ENCODE measurements around the gene SEMA3C. TPM values are rescaled to one million over a fixed set of nuclear protein-coding genes. Genes with fewer than 3 reads are reported as not detected.

Gene SEMA3C
- total and polyA plus RNA-seq, 2 experiments from 2014 or later = 34.8 to 134 TPM

DNA sequence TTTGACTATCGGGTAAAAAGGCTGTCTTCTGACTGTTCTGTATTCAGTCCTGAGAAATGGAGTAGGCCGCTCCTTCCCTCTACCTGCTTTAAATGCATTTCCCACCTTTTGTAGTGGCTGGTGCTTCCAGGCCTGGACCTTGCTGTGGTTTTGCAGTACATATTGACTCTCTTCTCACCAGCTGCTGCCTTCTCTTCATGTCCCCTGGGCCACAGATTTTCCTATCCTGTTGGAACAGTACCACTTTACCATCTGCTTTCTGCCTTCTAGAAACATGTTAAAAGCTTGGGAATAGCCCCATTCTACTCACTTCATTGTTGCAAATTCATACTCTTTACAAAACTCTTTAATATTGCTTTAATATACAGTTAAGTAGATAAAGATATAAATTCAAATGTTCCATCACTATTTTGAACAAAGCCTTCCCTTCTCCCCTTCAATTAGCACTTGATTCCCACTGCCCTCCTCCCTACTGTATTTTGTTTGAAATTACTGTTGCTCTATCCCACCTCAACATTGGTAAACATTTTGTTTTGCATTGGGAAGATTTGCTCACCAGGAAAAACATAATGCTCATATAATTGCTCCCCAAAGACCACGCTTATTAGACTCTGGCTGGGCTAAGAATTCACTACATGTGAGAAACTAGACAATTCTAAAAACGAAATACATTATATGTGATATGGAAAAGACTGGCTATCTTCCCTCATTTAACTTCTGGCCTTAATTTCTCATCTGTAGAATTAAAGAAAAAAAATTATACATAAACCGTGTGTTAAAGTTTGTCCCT, 17.3 kb upstream of the SEMA3C start:
- H3K4me2 ChIP-seq = no peak overlapping the region
- TF ChIP-seq, protein P1, sequence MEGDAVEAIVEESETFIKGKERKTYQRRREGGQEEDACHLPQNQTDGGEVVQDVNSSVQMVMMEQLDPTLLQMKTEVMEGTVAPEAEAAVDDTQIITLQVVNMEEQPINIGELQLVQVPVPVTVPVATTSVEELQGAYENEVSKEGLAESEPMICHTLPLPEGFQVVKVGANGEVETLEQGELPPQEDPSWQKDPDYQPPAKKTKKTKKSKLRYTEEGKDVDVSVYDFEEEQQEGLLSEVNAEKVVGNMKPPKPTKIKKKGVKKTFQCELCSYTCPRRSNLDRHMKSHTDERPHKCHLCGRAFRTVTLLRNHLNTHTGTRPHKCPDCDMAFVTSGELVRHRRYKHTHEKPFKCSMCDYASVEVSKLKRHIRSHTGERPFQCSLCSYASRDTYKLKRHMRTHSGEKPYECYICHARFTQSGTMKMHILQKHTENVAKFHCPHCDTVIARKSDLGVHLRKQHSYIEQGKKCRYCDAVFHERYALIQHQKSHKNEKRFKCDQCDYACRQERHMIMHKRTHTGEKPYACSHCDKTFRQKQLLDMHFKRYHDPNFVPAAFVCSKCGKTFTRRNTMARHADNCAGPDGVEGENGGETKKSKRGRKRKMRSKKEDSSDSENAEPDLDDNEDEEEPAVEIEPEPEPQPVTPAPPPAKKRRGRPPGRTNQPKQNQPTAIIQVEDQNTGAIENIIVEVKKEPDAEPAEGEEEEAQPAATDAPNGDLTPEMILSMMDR (IDR thresholded peaks at IDR 0.05; ENCODE audit: poor library complexity) = no peak
- TF ChIP-seq EZH2 (IDR thresholded peaks at IDR 0.05; ENCODE audit: borderline replicate concordance) (no peak), EZH2phosphoT487 (IDR thresholded peaks at IDR 0.05; ENCODE audit: low read depth, severe bottlenecking, unreplicated experiment) (no peak)
- DNase-seq (ENCODE audit: low spot score) = no peak
- no peak overlapping the region for H2AFZ ChIP-seq
- no peaks in the 10 kb centered on the region for H3K36me3 ChIP-seq (replicated peaks; ENCODE audit: insufficient read depth, low read depth)
- no peaks in the 10 kb centered on the region for H3K27me3 ChIP-seq
- no peaks in the 10 kb centered on the region for H3K9me2 ChIP-seq (replicated peaks; ENCODE audit: insufficient read depth)
- no peak overlapping the region for H3K4me3 ChIP-seq
- H4K20me1 ChIP-seq (ENCODE audit: insufficient read depth, poor library complexity, severe bottlenecking) = no peaks in the 10 kb centered on the region
- peaks cover 9% of the 10 kb centered on the region for H3K4me1 ChIP-seq (ENCODE audit: insufficient read depth)
- no peaks in the 10 kb centered on the region for H3K9me3 ChIP-seq (ENCODE audit: low read depth)
- WGBS (ENCODE audit: low lambda C conversion rate, missing lambda C conversion rate) = 96% methylated on average over 5 of the region's 5 CpGs
- H3K27ac ChIP-seq = no peak overlapping the region
- no peaks in the 10 kb centered on the region for H3K79me2 ChIP-seq

GRCh38 chr7:80934321-80934720, 15.5 kb upstream of the SEMA3C start:
- Histone ChIP-seq H3K9me2 (replicated peaks; ENCODE audit: insufficient read depth) (no peaks in the 10 kb centered on the region), H3K9me3 (ENCODE audit: low read depth) (no peaks in the 10 kb centered on the region), H2AFZ (no peak overlapping the region), H3K27me3 (no peaks in the 10 kb centered on the region), H3K36me3 (replicated peaks; ENCODE audit: insufficient read depth, low read depth) (no peaks in the 10 kb centered on the region), H3K4me2 (no peak overlapping the region), H3K4me1 (ENCODE audit: insufficient read depth) (no peaks in the 10 kb centered on the region), H3K27ac (no peak overlapping the region), H3K79me2 (no peaks in the 10 kb centered on the region), H3K4me3 (no peak overlapping the region), H4K20me1 (ENCODE audit: insufficient read depth, poor library complexity, severe bottlenecking) (no peaks in the 10 kb centered on the region)
- no peak for DNase-seq (ENCODE audit: low spot score)
- WGBS (ENCODE audit: low lambda C conversion rate, missing lambda C conversion rate) = 90% methylated on average over 1 of the region's 1 CpG
- TF ChIP-seq, protein P1 (IDR thresholded peaks at IDR 0.05; ENCODE audit: poor library complexity) = no peak
- TF ChIP-seq EZH2 (IDR thresholded peaks at IDR 0.05; ENCODE audit: borderline replicate concordance) (no peak), EZH2phosphoT487 (IDR thresholded peaks at IDR 0.05; ENCODE audit: low read depth, severe bottlenecking, unreplicated experiment) (no peak)

GRCh38 chr7:80932536-80932935, 13.7 kb upstream of the SEMA3C start:
- H2AFZ ChIP-seq = no peak overlapping the region
- no peaks in the 10 kb centered on the region for H3K79me2 ChIP-seq
- H3K27ac ChIP-seq = no peak overlapping the region
- H3K27me3 ChIP-seq = no peaks in the 10 kb centered on the region
- H3K4me2 ChIP-seq = no peak overlapping the region
- no peaks in the 10 kb centered on the region for H3K9me3 ChIP-seq (ENCODE audit: low read depth)
- no peaks in the 10 kb centered on the region for H4K20me1 ChIP-seq (ENCODE audit: insufficient read depth, poor library complexity, severe bottlenecking)
- H3K36me3 ChIP-seq (replicated peaks; ENCODE audit: insufficient read depth, low read depth) = no peaks in the 10 kb centered on the region
- DNase-seq (ENCODE audit: low spot score) = no peak
- no peaks in the 10 kb centered on the region for H3K9me2 ChIP-seq (replicated peaks; ENCODE audit: insufficient read depth)
- H3K4me1 ChIP-seq (ENCODE audit: insufficient read depth) = no peaks in the 10 kb centered on the region
- no peak overlapping the region for H3K4me3 ChIP-seq
- TF ChIP-seq EZH2 (IDR thresholded peaks at IDR 0.05; ENCODE audit: borderline replicate concordance) (no peak), EZH2phosphoT487 (IDR thresholded peaks at IDR 0.05; ENCODE audit: low read depth, severe bottlenecking, unreplicated experiment) (no peak)
- TF ChIP-seq, protein P1 (IDR thresholded peaks at IDR 0.05; ENCODE audit: poor library complexity) = no peak
